GM12874 (cell line): ENCODE data around the gene TP53RK.

Source experiments
- CTCF ChIP-seq: IDR thresholded peaks from 2 replicates; pipeline ENCODE4 v1.5.1; 2011; ENCODE audit warnings: low read depth, mild to moderate bottlenecking, control low read depth, low read length, moderate library complexity; ENCODE audit not compliant: insufficient read depth

The TP53RK gene

GRCh38 chr20:46698788-46699187, 9.5 kb upstream of the TP53RK start:
- TF ChIP-seq CTCF = no peak

- no peak for TF ChIP-seq CTCF
Observed at GRCh38 chr20:46696791-46697279, 7.6 kb upstream of the TP53RK start.

GRCh38 chr20:46695892-46696291, 6.6 kb upstream of the TP53RK start:
- no peak for TF ChIP-seq CTCF

- TF ChIP-seq CTCF = no peak
Observed at GRCh38 chr20:46694484-46694883, 5.2 kb upstream of the TP53RK start.

GRCh38 chr20:46691196-46691595, 2.0 kb upstream of the TP53RK start:
- no peak for TF ChIP-seq CTCF

- no peak for TF ChIP-seq CTCF
Observed at GRCh38 chr20:46690219-46691106, 1.2 kb upstream of the TP53RK start.

GRCh38 chr20:46689754-46690085, 476 bp upstream of the TP53RK start:
- TF ChIP-seq CTCF = no peak
